Mesodermal cell (in vitro differentiated cells): ENCODE measurements around the gene ISG15.
"Not testable (repeated sequence)": the region's sequence is repeated elsewhere in the genome, so short reads cannot be mapped to it uniquely, and the experiment has no call there.

Experiments
- H3K27ac ChIP-seq: 2 replicates; pipeline ENCODE4 v1.7.0; 2013; ENCODE audit warnings: mild to moderate bottlenecking, low read depth, low read length, moderate library complexity; ENCODE audit not compliant: severe bottlenecking
- H3K36me3 ChIP-seq: 2 replicates; pipeline ENCODE4 v1.7.1; 2013; ENCODE audit warnings: mild to moderate bottlenecking, low read length, moderate library complexity; ENCODE audit not compliant: control insufficient read depth, insufficient read depth
- H3K4me1 ChIP-seq: one replicate; pipeline ENCODE4 v1.7.1; 2013; ENCODE audit warnings: mild to moderate bottlenecking, low read length; ENCODE audit not compliant: insufficient read depth, control insufficient read depth, poor library complexity, severe bottlenecking
- H3K4me3 ChIP-seq: 2 replicates; pipeline ENCODE4 v1.7.0; 2013; ENCODE audit warnings: low read length, control low read depth, mild to moderate bottlenecking; ENCODE audit not compliant: insufficient read depth, poor library complexity, severe bottlenecking; ENCODE audit errors: extremely low read depth
- H3K9me3 ChIP-seq: 2 replicates; pipeline ENCODE4 v1.7.1; 2013; ENCODE audit warnings: mild to moderate bottlenecking, low read length, moderate library complexity; ENCODE audit not compliant: control insufficient read depth
- WGBS, 2 experiments: methylation state at CpG; one replicate each; pipeline ENCODE4 v1.1.5; 2013; ENCODE audit warnings: missing lambda C conversion rate in 2 of 2; ENCODE audit not compliant: insufficient coverage in 2 of 2; 5-methylcytosine and 5-hydroxymethylcytosine counted together

Gene ISG15

GRCh38 chr1:976791-977190, 36.5 kb upstream of the ISG15 start:
- no CpG with 5 or more reads among the region's 39 CpGs for WGBS, 2 experiments
- not testable (repeated sequence) for H3K4me1 ChIP-seq, H3K36me3 ChIP-seq, H3K27ac ChIP-seq, H3K9me3 ChIP-seq, H3K4me3 ChIP-seq

GRCh38 chr1:978069-978834, 35.0 kb upstream of the ISG15 start:
- H3K36me3 ChIP-seq: no peaks in the 10 kb centered on the region
- WGBS, 2 experiments: 86 to 91% methylated on average over 35 to 41 of the region's 44 CpGs
- H3K27ac ChIP-seq: no peak overlapping the region
- no peak overlapping the region for H3K4me3 ChIP-seq
- no peaks in the 10 kb centered on the region for H3K9me3 ChIP-seq
- no peaks in the 10 kb centered on the region for H3K4me1 ChIP-seq

DNA sequence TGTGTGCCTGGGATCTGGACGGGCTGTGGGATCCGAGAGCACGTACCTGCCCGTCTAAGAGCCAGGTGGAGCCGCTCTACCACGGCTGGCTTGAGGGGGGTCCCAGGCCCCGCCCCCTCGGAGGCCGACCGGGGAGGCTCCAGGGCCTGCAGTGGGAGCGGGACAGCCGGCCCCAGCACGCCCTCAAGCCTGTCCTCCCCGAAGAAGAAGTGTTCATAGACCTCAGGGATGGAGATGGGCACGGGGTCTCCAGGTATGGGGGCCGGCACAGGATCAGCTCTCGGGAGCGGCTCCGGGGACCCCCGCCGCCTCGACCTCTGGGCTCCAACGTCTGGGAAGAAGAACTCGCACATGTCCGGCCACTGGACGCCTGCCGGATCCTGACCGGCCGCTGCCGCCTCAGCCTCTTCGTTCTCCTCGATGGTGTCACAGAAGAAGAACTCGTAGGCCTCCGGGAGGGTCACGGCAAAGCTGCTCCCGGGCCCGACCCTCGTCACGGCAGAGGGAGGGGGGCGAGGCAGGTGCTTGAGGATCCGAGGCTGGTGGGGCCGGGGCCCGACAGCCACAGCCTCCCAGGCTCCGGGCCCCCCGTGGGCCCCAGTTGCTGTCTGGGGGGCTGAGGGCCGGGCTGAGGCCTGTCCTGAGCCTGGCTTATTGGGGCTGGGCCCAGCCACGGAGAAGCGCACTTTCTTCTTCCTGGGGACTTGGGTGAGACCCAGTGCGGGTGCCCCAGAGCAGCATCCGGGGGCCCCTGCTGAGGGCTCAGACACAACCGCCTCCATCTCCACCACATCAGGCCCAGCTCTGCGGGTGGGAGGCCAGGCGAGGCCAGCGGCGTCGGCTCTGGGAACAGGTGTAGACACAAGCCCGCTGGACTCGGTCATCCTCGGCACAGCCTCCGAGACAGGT, 34.2 kb upstream of the ISG15 start:
- WGBS, 2 experiments: 89 to 90% methylated on average over 54 to 59 of the region's 60 CpGs
- no peaks in the 10 kb centered on the region for H3K4me1 ChIP-seq

GRCh38 chr1:979744-980072, 33.6 kb upstream of the ISG15 start:
- 91 to 98% methylated on average over 9 of the region's 9 CpGs for WGBS, 2 experiments
- no peaks in the 10 kb centered on the region for H3K4me1 ChIP-seq
- no peaks in the 10 kb centered on the region for H3K36me3 ChIP-seq
- no peaks in the 10 kb centered on the region for H3K9me3 ChIP-seq
- H3K27ac ChIP-seq: no peak overlapping the region
- no peak overlapping the region for H3K4me3 ChIP-seq

More for the DNA sequence above, 34.2 kb upstream of the ISG15 start:
- Histone ChIP-seq H3K27ac (no peak overlapping the region), H3K4me3 (no peak overlapping the region), H3K36me3 (no peaks in the 10 kb centered on the region), H3K9me3 (no peaks in the 10 kb centered on the region)

- Histone ChIP-seq H3K4me1 (no peaks in the 10 kb centered on the region), H3K4me3 (no peak overlapping the region), H3K9me3 (no peaks in the 10 kb centered on the region), H3K27ac (no peak overlapping the region), H3K36me3 (no peaks in the 10 kb centered on the region)
- 83 to 88% methylated on average over 11 to 13 of the region's 13 CpGs for WGBS, 2 experiments
Measured at GRCh38 chr1:980137-980571, 33.1 kb upstream of the ISG15 start.

DNA sequence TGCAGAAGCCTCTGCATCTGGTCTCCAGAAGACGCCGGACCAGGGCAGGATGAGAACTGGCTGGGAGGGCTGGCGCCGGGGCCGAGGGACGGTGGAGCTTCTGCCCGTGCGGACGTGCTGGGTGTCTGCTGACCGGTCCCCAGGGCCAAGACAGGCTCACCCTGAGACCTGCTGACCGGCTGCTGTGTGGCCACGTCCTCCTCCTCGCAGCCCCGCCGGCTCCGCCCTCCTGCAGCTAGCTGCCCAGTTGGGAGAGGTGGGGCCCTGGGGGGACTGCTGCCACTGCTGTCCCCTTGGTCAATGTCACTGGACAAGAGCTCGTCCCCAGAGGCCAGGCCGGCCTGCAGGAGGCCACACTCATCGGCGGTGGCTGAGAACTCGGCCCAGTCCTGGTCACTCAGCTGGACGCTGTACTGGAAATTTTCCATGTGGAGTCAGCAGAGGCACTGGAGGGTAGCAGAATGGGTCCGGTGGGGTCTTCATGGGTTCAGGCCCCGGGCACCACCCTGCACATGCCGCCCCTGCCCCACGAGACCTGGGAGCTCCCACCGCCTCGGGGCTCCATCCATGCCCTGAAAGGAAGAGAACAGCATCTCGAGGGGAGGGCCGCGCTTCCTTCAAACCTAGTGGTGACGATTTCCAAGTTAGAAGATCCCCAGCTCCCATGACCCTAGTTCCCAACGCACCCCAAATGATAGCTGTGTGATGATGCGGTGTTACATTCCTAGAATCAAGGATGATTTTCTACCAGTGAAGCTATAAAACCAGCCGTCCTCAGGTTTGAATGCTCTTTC, 32.5 kb upstream of the ISG15 start:
- H3K4me3 ChIP-seq: no peak overlapping the region
- H3K27ac ChIP-seq: no peak overlapping the region
- no peaks in the 10 kb centered on the region for H3K4me1 ChIP-seq
- 86 to 92% methylated on average over 31 to 34 of the region's 35 CpGs for WGBS, 2 experiments
- no peaks in the 10 kb centered on the region for H3K9me3 ChIP-seq
- no peaks in the 10 kb centered on the region for H3K36me3 ChIP-seq

GRCh38 chr1:981491-981954, 31.8 kb upstream of the ISG15 start:
- Histone ChIP-seq H3K27ac (no peak overlapping the region), H3K36me3 (no peaks in the 10 kb centered on the region), H3K4me1 (no peaks in the 10 kb centered on the region), H3K9me3 (no peaks in the 10 kb centered on the region), H3K4me3 (no peak overlapping the region)
- WGBS, 2 experiments: 81% methylated on average over 10 to 21 of the region's 21 CpGs

DNA sequence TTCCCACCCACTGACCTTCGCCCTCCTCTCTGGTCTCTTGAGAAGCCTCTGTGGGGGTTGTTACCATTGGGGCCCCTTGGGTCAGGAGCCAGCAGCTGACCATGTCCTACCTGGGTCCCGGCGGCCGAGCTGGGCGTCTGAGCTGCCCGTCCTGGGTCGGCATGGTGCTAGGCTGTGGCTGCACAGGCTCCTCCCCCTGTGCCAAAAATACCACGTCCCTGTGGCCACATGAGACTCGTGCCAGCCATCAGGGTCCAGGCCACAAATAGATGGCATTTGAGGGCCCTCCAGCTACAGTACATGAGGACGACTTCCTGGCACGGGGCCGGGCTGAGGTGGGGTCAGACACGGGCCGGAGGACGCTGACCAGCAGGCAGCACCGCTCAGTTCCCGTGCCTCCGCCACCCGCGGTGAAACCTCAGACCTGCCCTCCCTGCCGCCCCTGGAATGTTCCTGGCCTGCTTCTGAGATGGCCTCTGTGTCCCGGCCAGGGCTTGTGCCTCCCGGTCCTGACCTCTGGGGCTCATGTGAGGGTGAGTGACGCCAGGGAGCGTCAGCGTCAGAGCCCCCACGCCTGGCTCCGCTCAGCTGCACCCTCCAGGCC, 31.2 kb upstream of the ISG15 start, which contains the start of gene PERM1:
Gene PERM1, minus strand, starts transcription at position 139 of the 604 bp plus-strand sequence. CDS start 1,064 bp downstream, outside the sequence.
- Histone ChIP-seq H3K4me3 (no peak within 1 kb of the TSS), H3K4me1 (no peaks in the 10 kb centered on the region), H3K36me3 (no peaks in the 10 kb centered on the region), H3K27ac (no peak within 1 kb of the TSS), H3K9me3 (no peaks in the 10 kb centered on the region)
- 78 to 79% methylated on average over 25 to 28 of the region's 28 CpGs for WGBS, 2 experiments

DNA sequence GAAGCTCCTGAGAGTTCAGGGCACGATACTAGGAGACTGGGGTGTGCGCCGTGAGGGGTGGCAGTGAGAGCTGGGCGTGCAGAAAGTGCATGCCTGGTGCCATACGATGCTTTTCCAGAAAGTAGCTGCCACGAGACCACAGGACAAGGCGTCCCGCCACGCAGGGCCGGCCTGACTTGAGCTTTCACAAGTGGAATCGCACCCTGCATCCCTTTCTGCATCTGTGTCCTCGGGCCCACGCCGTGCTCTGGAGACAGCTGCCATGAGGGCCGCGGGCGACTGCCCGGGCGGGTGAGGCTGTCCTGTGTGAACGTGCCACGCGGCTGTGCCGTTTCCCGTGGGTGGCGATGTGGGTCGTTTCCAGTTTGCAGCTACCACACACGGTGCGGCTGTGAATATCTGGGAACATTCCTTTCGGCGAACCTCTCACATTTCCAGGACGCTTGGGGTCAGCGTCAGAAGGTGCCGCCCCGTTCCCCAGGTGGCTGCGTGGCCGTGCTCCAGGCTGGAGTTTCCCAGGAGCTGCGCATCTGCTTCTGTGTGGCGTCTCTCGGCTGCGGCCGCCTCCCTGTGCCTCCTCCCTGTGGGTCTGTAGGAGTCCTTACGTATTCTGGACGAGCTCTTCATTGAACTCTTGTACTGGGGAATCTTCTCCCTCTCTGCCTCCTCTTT, 30.4 kb upstream of the ISG15 start:
- Histone ChIP-seq H3K36me3 (no peaks in the 10 kb centered on the region), H3K9me3 (no peaks in the 10 kb centered on the region), H3K4me3 (no peak overlapping the region), H3K4me1 (no peaks in the 10 kb centered on the region), H3K27ac (no peak overlapping the region)
- WGBS, 2 experiments: 87% methylated on average over 40 to 41 of the region's 43 CpGs
